HG02852 (cell line): ENCODE measurements around the gene SPTBN2.

Experiments
- ATAC-seq: cut with Tn5 transposase; IDR thresholded peaks from one replicate; pipeline ENCODE4 v1.9.1; 2021; ENCODE audit warnings: mild to moderate bottlenecking, moderate library complexity; ENCODE audit not compliant: unreplicated experiment

The SPTBN2 gene

GRCh38 chr11:66705587-66706335, 23.3 kb downstream of the SPTBN2 start:
- no peak for ATAC-seq

DNA sequence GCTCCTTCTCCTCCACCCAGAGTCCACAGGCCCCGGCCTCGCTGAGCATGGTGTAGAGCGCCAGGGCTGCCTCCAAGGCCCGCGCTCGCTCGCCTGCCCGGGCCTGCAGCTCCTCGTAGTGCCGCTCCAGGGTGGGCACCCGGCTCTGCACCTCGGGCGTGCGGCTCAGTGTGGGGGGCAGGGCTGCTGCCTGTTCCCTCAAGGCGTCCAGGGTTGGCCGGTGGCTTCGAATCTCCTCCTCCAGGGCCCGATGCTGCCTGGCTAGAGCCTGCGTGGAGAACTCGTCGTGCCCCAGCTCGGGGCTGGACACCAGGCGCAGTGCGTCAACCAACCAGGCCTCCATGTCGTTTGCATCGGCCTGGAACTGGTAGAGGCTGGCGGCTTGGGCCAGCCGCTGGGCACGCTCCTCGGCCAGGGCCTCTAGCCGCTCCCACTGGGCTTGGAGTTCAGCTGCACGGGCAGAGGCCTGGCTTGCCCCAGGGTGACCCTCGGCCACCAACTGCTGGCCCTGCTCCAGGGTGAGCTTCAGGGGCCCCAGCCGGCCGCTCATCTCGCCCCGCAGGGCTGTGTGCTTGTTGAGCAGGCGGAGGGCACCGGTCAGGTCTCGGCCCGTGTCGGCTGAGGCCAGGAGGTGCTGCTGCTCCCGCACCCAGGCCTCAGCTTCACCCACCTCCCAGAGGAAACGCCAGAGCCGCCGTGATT, 24.2 kb downstream of the SPTBN2 start:
- ATAC-seq: no peak

- ATAC-seq: no peak
Measured at GRCh38 chr11:66701432-66702240, 27.4 kb downstream of the SPTBN2 start.

DNA sequence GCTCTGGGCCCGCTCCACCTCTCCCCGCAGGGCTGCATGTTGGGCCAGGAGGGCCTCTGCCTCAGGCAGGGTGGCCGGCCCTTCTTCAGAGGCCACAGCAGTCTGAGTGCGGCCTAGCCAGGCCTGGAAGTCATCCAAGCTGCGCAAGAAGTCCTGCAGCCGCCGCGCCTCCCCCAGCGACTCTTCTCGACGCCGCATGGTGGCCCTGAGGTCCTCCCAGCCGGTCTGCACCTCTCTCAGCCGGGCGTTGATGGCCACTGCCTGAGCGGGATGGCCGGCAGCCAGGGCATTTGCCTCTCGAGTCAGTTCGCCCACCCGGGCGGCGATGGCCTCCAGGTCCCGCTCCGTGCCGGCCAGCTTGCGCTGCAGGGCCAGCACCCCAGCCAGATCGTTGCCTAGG, 28.3 kb downstream of the SPTBN2 start:
- ATAC-seq: no peak

DNA sequence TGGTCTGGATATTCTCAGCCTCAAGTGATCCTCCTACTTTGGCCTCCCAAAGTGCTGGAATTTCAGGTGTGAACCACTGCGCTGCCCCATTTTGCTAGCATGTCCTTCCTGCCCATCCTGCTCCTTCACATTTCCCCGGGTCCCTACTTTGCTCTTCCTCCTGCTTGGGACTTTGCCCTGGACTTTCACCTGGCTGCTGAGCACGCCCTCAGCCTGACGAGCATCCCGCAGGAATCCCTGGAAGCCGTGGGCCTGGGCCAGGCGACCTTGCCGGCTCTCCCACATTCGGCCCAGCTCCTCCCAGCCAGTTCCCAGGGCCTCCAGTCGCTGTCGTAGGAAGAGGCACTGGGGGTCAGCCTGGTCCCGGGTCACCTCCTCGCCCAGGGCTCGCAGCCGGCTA, 28.7 kb downstream of the SPTBN2 start:
- no peak for ATAC-seq

GRCh38 chr11:66698491-66698890, 30.5 kb downstream of the SPTBN2 start:
- no peak for ATAC-seq

DNA sequence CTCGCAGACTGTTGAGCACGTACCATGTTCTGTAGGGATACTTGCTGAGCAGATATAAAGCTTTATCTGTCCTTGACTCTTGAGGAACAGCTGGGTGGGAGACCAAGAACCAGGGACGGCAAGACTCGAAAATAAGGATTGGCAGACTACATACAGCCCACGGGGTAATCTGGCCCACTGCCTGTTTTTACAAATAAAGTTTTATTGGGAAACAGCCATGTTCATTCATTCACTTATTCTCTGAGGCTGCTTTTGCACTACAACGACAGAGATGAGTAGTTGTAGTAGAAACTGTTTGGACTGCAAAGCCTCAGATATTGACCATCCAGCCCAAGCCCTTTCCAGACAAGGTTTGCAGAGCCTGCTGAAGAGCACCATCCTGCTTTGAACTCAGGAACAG, 31.0 kb downstream of the SPTBN2 start:
- no peak for ATAC-seq

DNA sequence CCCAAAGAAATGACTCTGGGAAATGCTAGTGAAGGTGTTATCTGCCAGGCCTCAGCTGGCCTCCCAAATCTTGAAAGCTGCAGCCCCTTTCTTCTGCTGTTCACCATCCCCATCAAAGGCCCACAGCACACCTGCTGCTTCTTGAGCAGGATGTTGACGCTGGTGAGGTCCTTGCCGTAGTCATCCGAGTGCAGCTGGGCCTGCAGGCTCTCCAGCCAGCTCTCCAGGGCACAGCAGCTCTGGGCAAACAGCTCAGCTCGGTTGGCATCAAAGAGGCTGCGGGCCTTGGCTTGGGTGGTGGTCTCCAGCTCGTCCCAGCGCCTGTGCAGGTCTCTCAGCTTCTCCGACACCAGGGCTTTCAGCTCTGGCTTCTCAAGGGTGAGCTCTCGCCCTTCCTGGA, 32.9 kb downstream of the SPTBN2 start:
- no peak for ATAC-seq

- no peak for ATAC-seq
Measured at GRCh38 chr11:66694732-66695207, 34.2 kb downstream of the SPTBN2 start.

DNA sequence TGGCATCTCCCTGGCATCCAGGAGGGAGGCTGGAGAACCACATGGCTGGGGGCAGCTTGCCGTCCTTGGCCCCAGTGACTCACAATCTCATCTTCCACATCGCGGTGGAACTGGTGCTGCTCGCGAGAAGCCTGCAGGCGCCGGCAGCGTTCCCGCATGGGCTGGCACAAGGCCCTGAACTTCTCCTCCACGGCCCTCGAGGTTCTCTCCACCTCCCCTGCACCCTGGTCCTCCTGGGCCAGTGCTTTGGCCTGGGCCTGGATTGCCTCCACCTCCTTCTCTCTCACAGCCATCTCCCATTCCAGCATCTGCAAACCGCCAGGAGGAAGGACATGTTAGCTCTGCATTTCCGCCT, 35.0 kb downstream of the SPTBN2 start:
- no peak for ATAC-seq

DNA sequence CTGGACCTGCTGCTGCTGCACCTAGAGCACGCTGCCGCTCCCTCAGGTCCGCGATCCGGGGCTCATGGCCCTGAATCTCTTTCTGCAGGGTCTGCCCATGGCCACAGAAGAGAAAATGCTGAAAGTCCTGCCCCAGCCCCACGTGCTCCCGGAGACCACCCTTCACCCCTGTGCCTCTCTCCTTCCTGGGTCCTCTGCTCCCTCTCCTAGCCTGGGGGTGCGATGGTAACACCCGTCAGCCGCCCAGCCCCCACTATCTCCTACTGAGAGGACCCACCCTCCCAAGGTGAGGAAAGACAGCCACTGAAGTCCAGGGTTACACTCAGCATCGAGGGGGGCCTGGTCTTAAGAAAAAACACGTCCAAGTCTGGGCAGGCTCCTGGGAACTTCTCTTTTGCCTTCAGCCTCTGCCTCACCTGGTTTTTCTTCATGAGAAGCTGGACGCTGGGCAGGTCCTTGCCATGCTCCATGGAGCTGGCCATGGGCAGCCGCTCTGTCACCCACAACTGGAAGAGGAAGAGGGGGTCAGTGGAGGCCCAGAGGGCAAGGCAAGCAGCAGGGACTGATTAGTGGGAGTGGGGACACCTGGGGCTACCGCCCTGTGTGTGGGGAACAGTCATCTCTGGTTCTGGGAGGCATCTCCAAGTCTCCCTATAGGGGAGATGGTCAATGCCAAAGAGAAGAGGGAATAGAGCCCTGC, 35.5 kb downstream of the SPTBN2 start:
- no peak for ATAC-seq

DNA sequence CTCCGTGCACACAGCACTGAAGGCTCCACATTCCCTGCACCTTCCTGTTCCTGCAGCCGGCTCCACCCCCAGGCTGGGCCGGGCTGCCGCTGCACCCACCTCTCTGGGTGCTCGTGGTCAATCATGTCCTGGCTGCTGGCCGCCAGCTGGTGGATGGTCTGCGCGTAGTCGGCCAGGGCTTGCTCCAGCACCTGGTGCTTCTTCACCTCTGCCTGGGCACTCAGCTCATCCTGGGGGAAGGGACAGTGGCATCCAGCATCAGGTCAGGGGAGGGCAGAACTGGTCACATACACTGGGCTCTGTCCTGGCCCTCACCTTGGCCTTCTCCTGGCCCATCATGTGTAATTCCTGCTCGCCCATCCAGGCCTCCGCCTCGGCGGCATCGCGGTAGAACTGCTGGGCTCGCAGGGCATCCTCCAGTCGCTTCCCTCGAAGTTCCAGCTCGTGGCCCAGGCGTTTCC, 36.1 kb downstream of the SPTBN2 start:
- no peak for ATAC-seq

DNA sequence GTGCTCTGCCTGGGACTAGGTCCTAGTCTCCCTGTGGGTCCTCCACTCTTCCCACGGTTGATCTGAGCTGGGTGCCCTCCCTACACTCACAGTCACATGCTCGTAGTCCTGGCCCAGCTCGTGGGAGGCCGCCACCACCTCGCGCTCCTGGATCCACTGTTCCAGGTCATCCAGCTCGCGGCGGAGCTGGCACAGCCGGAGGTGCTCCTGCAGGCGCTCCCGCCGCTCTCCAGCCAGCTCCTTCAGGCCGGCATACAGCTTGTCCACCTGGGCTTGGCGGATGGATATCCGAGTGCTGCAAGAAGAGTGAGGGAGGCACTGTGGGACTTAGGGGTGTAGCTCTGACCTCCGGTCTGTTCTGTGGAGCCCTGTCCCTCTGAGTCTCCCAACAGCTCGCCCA, 36.6 kb downstream of the SPTBN2 start:
- no peak for ATAC-seq

DNA sequence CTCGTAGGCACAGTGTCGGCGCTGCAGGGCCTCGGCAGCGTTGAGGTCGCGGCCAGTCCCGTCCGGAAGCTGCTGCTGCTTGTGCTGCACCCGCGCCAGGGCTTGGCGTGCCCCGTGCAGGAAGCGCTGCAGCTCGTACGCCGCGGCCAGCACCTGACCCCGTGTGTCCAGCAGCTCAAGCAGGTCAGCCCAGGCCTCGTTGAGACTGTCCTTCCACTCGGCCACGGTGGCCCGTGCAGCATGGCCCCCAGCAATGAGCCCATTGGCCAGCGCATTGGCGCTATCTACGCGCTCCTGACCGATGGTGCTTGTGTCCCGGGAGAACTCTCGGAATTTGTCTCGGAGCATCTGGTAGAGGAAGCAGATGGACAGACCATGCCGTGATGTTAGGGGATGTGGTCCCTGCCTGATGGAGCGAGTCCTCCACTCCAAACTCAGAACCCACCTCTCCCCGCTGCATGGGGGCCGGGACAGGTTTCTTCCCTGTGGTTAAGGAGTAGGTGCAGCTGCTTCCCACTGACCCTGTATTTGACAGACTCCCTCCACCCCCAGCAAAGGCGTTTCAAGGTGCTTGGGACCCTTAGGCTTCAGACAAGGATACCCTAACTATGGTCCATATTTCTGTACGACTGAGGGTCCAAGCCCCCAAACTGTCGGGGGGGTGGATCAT, 37.6 kb downstream of the SPTBN2 start:
- ATAC-seq: no peak

DNA sequence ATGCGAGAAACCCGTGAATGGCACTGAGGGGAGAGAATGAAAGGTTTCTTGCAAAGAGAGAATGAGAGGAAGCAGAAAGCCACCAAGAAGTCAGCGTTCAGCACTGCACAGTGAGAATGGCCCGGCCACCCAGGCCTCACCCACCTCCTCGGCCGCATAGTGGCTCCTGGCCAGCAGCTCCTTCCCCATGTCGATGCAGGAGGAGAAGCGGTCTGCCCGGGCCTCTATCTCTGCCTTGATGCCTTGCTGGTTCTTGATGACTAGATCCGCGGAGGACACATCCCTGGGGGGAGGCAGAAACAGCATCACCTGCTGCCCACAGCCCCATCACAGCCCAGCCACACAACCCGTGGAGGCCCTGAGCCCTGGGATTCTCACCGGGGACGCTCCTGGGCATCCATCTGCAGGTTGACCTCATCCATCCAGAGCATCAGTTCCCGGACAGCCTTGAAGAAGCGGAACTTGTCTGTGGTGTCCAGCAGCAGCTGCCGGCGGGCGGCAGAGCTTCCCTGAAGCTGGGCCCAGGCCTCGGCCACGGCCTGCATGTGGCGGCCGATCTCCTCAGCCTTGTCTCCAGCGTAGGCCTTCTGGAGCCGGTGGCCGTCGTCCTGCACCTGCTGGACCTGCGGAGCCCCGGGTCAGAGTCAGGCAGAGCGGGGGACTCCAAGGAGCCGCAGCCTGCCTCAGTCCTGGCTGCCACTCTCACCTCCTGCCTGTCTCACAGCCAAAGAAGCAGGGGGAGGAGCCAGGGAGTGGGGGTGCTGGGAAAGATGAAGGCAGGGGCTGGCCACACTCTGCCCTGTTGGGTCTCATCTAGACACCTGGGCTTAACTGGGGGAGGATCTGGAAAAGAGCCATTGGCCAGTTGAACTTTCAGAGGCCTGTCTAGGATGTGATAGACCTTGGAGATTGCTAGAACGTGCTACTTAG, 39.1 kb downstream of the SPTBN2 start:
- ATAC-seq: no peak

- no peak for ATAC-seq
Measured at GRCh38 chr11:66688561-66689534, 40.2 kb downstream of the SPTBN2 start.

- ATAC-seq: no peak
Measured at GRCh38 chr11:66687831-66688281, 41.2 kb downstream of the SPTBN2 start.
